Measurements from ENCODE around the gene INTS7.

The INTS7 gene, protein sequence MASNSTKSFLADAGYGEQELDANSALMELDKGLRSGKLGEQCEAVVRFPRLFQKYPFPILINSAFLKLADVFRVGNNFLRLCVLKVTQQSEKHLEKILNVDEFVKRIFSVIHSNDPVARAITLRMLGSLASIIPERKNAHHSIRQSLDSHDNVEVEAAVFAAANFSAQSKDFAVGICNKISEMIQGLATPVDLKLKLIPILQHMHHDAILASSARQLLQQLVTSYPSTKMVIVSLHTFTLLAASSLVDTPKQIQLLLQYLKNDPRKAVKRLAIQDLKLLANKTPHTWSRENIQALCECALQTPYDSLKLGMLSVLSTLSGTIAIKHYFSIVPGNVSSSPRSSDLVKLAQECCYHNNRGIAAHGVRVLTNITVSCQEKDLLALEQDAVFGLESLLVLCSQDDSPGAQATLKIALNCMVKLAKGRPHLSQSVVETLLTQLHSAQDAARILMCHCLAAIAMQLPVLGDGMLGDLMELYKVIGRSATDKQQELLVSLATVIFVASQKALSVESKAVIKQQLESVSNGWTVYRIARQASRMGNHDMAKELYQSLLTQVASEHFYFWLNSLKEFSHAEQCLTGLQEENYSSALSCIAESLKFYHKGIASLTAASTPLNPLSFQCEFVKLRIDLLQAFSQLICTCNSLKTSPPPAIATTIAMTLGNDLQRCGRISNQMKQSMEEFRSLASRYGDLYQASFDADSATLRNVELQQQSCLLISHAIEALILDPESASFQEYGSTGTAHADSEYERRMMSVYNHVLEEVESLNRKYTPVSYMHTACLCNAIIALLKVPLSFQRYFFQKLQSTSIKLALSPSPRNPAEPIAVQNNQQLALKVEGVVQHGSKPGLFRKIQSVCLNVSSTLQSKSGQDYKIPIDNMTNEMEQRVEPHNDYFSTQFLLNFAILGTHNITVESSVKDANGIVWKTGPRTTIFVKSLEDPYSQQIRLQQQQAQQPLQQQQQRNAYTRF

DNA sequence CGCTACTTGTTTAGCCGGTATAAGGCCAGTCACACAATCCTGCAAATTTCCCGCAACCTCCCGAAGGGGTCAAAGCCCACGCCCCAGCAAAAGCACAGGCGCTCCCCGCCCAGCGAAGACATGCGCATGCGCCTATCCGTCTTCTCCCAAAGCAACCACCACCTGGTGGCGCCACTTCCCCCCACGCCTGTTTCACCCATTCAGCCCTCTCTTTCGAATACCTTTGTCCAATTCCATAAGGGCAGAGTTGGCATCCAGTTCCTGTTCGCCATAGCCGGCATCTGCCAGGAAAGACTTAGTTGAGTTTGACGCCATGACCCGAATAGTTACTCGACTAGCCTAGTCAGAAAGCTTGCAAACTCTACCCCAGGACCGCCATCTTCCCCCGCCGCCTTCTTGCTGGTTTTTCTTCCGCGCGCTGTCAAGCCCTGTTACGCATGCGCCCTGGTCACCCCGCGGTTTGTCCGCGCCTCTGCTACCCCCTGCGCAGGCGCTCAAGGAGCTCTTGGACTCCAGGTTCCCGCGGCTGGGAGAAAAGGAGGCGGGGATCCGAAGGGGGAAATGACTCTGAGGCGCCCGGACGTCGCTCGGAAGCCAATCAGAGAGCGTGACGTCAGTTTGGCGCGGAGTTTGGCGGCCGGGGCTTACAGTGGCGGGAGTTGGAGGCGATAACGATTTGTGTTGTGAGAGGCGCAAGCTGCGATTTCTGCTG, at the start of gene INTS7, which contains the start of gene DTL:
INTS7 (minus strand) TSS at position 435 of the 712 bp plus-strand sequence; CDS start at position 315, 120 bp downstream.
DTL (plus strand) TSS at position 626 of the 712 bp plus-strand sequence. CDS start 143 bp downstream, outside the sequence.
- CTCF ChIA-PET, result interaction anchor here (0.5 to 6.6 kb wide), 93 partner anchors 8 to 757 kb away, joined by 3 to 254 read pairs (median 4); partner anchors contain the start of genes NEK2 and NENF
- TF ChIP-seq, protein P1, sequence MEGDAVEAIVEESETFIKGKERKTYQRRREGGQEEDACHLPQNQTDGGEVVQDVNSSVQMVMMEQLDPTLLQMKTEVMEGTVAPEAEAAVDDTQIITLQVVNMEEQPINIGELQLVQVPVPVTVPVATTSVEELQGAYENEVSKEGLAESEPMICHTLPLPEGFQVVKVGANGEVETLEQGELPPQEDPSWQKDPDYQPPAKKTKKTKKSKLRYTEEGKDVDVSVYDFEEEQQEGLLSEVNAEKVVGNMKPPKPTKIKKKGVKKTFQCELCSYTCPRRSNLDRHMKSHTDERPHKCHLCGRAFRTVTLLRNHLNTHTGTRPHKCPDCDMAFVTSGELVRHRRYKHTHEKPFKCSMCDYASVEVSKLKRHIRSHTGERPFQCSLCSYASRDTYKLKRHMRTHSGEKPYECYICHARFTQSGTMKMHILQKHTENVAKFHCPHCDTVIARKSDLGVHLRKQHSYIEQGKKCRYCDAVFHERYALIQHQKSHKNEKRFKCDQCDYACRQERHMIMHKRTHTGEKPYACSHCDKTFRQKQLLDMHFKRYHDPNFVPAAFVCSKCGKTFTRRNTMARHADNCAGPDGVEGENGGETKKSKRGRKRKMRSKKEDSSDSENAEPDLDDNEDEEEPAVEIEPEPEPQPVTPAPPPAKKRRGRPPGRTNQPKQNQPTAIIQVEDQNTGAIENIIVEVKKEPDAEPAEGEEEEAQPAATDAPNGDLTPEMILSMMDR (IDR thresholded peaks at IDR 0.05; ENCODE audit: insufficient read depth, low read length, missing control alignments), result peak; percentile 69
- peak within 1 kb of the TSS; percentile 91 for H3K4me3 ChIP-seq (ENCODE audit: low read depth, low read length)
- DNase-seq (ENCODE audit: low read depth, low spot score), result peak; percentile 95
- POLR2A ChIA-PET, result interaction anchor here (0.5 to 0.9 kb wide), 3 partner anchors 251 to 355 kb away, joined by 3 to 4 read pairs (median 3); no protein-coding TSS in a partner anchor

DNA sequence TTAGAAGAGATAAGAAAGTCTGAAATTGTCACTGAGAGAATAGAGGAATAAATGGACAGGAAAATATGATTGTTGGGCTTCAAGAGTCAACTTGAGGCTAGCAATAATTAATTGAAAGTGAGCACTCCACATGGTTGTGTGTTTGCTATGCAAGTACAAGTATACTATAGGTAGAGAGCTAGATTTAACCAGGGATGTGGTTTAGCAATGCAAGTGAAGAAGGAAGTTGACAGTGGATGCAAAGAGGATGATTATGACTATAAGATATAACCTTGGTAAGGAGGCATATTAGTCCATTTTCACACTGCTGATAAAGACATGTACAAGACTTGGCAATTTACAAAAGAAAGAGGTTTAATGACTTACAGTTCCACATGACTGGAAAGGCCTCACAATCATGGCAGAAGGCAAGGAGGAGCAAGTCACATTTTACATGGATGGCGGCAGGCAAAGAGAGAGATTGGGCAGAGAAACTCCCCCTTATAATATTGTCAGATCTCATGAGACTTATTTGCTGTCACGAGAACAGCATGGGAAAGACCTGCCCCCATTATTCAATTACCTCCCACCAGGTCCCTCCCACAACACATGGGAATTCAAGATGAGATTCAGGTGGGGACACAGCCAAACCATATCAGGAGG, 47.5 kb upstream of the INTS7 start:
- POLR2A ChIA-PET, result no interaction called here
- H3K4me3 ChIP-seq (ENCODE audit: low read depth, low read length), result no peak overlapping the region
- TF ChIP-seq, protein P1 (IDR thresholded peaks at IDR 0.05; ENCODE audit: insufficient read depth, low read length, missing control alignments), result no peak
- no peak for DNase-seq (ENCODE audit: low read depth, low spot score)
- CTCF ChIA-PET, result interaction anchor here (1.1 to 4.4 kb wide), 7 partner anchors 12 to 374 kb away, joined by 3 to 57 read pairs (median 6); no protein-coding TSS in a partner anchor

DNA sequence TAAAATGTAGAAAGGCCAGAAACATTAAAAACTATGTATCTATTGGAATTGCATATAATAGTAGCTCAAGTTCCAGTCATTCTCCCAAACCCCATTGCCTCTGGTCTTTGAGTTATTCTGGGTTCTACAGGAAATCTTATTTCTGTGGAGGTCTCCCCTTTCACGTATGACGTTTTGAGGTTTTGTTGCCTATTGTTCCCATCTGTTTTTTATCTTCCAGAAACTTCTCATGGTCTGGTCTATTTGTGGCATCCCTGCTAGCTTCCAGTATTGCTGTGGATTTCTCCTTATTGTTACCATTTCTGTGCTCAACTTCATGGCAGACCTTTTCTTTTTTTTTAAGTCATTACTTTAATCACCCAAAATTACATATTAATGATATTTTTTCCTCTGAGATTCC, 43.5 kb upstream of the INTS7 start:
- CTCF ChIA-PET, result interaction anchor here (1.0 to 4.4 kb wide), 6 partner anchors 8 to 354 kb away, joined by 3 to 57 read pairs (median 6); partner anchors contain the start of gene NENF

DNA sequence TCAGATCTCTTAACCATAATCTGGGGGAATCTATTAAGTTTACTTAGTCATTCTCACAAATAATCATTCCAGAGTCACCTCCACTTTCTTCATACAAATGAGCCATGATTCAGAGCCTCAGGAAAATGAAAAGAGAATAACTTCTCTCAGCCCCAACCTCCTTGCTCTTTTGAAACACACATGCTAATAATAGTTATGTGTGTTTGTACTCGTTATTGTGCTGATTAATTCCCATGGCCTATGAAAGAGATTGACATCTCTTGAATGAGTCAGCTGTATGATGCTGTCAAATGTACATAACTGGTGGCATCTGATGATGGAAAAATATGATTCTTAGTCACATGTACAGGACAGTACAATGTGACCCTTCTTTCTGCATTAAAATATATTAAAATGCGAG, 41.7 kb upstream of the INTS7 start:
- CTCF ChIA-PET, result interaction anchor here (1.0 to 1.7 kb wide), 7 partner anchors 10 to 379 kb away, joined by 3 to 7 read pairs (median 5); no protein-coding TSS in a partner anchor
- no peak overlapping the region for H3K4me3 ChIP-seq (ENCODE audit: low read depth, low read length)
- no peak for DNase-seq (ENCODE audit: low read depth, low spot score)
- POLR2A ChIA-PET, result no interaction called here
- TF ChIP-seq, protein P1 (IDR thresholded peaks at IDR 0.05; ENCODE audit: insufficient read depth, low read length, missing control alignments), result no peak

More for the DNA sequence above, 43.5 kb upstream of the INTS7 start:
- DNase-seq (ENCODE audit: low read depth, low spot score), result no peak
- TF ChIP-seq, protein P1 (IDR thresholded peaks at IDR 0.05; ENCODE audit: insufficient read depth, low read length, missing control alignments), result no peak
- POLR2A ChIA-PET, result no interaction called here
- no peak overlapping the region for H3K4me3 ChIP-seq (ENCODE audit: low read depth, low read length)

DNA sequence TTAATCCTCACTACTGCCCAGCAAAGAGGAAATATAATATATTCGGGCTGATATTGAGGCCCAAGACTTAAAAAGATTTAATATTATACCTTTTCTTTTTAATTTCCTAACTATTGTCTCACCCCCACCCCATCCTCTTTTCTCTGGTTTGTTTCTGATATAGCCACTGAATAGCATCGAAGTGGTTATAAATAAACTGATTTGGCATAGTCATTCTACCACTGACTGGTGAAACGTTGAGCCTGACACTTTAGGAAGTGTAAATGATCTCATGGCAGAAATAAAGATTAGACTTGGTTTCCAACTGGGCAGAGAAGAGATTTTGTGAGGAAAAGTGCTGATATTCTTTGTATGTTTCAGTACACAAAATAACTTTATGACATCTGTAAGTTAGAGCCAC, 39.5 kb upstream of the INTS7 start:
- DNase-seq (ENCODE audit: low read depth, low spot score), result no peak
- ChIA-PET POLR2A (no interaction called here), CTCF (interaction anchor here (1.3 to 2.1 kb wide), 2 partner anchors 240 to 293 kb away, joined by 3 to 5 read pairs; no protein-coding TSS in a partner anchor)
- H3K4me3 ChIP-seq (ENCODE audit: low read depth, low read length), result no peak overlapping the region
- TF ChIP-seq, protein P1 (IDR thresholded peaks at IDR 0.05; ENCODE audit: insufficient read depth, low read length, missing control alignments), result no peak
